ENCODE data around the gene RNF214.

- no peak for TF ChIP-seq POLR2A (IDR thresholded peaks at IDR 0.05)
- TF ChIP-seq CTCF (IDR thresholded peaks at IDR 0.05) = no peak
- no peak for TF ChIP-seq POLR2AphosphoS5 (IDR thresholded peaks at IDR 0.05)
Observed at GRCh38 chr11:117191680-117192400, 40.6 kb upstream of the RNF214 start.
